Measurements from ENCODE around the gene COL6A2.
"Not testable (repeated sequence)": the region's sequence is repeated elsewhere in the genome, so short reads cannot be mapped to it uniquely, and the experiment has no call there.

Gene COL6A2

DNA sequence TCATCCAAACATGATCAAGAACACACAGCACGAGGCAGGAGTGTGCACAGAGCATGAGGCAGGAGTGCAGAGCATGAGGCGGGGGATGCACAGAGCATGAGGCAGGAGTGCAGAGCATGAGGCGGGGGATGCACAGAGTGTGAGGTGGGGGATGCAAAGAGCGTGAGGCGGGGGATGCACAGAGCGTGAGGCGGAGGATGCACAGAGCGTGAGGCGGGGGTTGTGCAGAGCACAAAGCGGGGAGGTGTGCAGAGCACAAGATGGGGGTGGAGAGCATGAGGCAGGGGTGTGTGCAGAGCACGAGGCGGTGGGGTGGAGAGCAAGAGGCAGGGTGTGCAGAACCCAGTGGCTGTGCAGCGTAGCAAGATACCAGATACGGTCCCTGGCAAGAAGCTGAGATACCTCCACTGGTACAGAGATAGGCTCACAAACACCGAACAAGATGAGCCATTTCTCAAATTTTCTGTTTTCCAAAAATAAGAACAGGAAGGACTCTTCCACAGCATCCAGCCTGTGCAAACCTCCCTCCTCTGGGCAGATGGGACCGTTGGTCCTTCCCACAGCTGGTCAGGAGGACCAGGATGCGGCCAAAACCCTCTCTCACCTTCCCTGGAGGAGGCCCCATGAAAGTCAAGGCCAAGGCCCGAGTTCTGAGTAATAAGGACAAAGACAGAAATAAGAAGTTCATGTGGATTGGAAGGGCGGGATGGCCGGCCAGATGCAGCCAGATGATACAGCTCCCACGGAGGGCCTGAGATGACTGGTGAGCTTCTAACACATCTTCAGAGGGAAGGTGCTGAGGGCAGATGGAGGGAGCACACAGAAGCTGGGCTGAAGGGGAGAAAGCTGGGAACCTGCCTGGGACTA is 74.3 kb downstream of the COL6A2 start:
- DNase-seq (ENCODE audit: low read depth, low spot score), result no peak

DNA sequence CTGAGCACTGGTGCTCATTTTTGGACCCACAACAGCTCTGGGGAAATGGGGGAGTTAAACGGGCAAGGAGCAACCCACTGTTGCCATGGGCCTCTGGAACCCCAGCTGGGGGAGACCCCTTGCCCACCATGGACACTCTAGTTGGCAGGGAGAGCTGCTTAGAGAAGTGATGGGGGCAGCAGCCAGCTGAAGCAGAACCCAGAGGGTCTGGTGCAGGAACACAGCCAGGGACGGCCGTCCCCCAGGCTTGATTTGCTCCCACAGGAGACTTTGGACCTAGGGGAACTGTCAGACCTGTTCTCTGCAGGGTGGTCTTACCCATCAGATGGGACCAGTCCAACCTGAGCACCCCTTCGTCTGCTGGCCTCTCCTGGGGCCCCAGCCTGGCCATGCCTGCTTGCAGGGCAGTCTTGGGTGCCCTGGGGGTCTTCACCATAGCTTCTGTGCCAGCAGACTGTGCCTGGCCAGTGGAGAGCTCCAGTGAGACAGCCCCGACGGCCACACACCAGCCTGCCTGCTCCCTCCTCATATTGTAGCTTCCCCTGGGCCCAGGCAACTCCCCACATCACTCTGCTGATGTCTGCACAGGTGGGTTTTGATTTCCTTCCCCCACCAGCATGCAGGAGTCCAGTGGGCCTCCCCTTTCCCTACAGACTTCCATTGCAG is 75.1 kb downstream of the COL6A2 start:
- no peak for DNase-seq (ENCODE audit: low read depth, low spot score)

DNA sequence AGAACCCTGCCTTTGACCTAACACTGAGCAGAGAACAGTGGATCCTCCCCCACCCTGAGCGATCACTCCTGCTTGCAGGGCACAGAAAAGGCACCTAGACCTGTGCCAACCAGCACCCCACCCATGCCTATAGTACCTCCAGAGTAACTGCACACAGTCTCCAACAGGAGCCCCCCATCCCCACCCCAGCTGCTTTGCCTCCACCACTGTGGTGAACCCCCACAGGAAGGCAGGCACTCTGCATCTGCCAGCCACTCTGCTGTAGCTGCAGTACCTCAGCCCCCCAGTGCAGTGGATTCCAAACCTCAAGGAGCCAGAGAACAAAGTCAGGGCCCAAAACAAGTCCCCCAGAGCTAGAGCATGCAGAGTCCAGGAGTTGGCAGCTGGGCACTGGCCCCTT is 75.7 kb downstream of the COL6A2 start:
- DNase-seq (ENCODE audit: low read depth, low spot score), result no peak

DNA sequence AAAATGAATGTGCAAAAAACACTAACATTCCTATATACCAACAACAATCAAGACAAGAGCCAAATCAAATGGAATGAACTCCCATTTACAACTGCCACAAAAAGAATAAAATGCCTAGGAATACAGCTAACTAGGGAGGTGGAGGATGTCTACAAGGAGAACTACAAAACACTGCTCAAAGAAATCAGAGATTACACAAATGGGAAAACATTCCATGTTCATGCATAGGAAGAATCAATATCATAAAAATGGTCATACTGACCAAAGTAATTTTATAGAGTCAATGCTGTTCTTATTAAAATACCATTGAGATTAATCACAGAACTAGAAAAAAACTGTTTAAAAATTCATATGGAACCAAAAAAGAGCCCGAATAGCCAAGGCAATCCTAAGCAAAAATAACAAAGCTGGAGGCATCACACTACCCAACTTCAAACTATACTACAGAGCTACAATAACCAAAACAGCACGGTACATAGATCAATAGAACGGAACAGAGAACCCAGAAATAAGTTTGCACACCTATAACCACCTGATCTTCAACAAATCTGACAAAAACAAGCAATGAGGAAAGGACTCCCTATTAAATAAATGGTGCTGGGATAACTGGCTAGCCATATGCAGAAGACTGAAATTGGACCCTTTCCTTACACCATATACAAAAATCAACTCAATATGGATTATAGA is 78.7 kb downstream of the COL6A2 start:
- DNase-seq (ENCODE audit: low read depth, low spot score), result not testable (repeated sequence)

DNA sequence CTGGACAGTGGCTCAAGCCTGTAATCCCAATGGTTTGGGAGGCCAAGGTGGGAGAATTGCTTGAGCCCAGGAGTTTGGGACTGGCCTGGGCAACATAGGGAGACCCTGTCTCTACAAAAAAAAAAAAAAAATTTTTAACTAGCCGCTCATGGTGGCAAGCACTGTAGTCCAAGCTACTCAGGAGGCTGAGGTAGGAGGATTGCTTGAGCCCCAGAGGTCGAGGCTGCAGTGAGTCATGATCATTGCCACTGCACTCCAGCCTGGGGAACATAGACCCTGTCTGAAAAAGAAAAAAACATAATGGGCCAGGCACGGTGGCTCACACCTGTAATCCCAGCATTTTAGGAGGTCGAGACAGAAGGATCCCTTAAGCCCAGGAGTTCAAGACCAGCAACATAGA is 81.0 kb downstream of the COL6A2 start:
- DNase-seq (ENCODE audit: low read depth, low spot score), result no peak

All from brain pericyte (primary cell).